C4-2B (cell line): Measurements from ENCODE around the gene ATP11A.

ENCODE experiments used
- CTCF ChIP-seq: fragments of 450-650 bp; conservative IDR thresholded peaks from 2 replicates; pipeline ENCODE4 v1.5.1; 2017; ENCODE audit warnings: mild to moderate bottlenecking
- ZFX ChIP-seq: fragments of 450-650 bp; IDR thresholded peaks from 2 replicates; pipeline ENCODE4 v1.6.1; 2017

GRCh38 chr13:112764864-112765561 is 75.2 kb downstream of the ATP11A start:
- TF ChIP-seq ZFX (no peak), CTCF (no peak)
